GM19099 (cell line): Measurements from ENCODE around the gene MET.

Experiments
- POLR2A ChIP-seq: IDR thresholded peaks from 3 replicates; pipeline ENCODE4 v1.6.1; 2011; ENCODE audit warnings: low read depth; ENCODE audit not compliant: insufficient read length; ENCODE audit errors: extremely low read depth

MET gene

DNA sequence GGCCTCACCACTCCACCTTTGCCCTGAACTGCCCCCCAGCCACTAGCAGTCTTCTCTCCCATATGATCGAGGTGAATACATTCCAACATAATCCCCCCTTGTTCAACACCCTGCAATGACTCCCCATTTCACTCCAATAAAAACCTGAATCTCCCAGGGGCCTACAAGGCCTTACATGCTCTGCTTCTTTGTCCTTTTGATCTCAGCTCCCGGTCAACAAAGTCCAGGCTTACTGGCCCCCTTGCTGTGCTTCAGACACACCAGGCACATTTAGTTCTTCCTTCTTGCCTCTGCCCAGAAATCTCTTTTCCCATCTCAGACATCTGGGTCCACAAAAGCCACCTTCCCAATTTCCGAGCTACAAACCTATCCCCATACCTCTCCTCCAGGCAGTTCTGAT is 14.0 kb downstream of the MET start:
- no peak for TF ChIP-seq POLR2A

DNA sequence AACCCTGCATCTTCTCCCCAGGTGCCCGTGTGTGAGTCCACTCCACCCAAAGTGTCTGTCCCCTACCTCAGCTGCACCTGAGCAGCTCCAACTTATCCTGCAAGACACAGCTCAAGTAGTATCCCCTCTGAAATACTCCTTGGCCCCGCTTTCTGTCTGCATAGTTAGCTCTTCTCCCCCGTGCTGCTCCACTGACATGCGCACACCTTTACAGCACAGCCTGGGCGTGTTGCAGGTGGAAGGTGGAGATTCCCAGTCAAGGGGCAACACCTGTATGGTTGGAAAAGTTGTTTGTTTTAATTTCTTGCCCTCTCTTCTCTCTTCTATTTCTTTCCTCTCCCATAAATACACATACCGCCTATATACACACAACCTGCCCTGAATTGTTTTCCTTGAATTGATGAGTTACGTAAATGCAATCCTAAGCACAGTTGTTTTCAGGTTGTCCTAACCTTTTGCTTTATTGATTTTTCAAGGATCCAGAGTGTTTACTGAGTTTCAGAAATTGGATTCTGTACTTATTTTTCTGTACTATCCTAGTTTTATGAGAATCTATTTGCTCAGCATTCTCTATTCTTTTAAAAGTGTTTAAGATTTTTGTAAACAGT is 14.9 kb downstream of the MET start:
- no peak for TF ChIP-seq POLR2A

DNA sequence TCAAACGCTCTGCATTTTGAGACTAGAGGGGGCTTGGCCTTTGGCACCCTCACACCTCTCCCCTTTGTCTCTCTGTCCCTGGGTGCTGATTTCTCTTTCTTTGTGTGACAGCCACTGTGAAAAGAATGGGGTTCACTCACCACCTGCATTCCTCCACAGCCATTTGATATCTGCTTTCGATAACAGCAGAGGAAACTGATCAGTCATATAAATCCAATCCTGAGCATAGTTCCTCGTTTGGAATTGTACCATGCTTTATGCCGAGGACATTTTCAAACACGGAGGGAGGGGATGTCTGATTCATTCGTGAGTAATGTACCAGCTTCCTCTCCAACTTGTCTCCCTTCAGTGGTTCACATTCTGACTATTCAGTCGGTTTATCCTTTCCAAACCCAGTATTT is 15.8 kb downstream of the MET start:
- no peak for TF ChIP-seq POLR2A

DNA sequence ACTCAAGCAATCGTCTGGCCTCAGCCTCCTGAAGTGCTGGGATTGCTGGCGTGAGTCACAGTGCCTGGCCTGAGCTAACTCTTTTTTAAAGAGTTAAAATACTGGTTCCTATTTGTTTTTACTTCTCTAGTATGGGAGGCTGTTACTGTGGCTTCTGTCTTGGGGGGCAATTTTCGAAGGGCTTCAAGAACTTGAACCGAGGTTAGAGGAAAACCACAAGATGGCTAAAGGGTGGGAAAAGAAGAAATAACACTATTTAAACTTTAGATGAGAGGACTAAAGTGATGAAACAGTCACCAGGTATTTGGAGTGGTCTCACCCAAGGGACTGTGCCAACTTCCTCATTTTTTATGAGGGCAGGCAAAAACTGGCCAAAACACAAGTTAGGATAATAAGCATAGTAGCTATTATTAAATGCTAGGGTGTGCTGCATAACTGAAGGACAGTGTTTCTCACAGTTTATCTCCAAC is 17.8 kb downstream of the MET start:
- no peak for TF ChIP-seq POLR2A

- TF ChIP-seq POLR2A, result no peak
Observed at GRCh38 chr7:116691664-116692063, 19.7 kb downstream of the MET start.

- no peak for TF ChIP-seq POLR2A
Observed at GRCh38 chr7:116692401-116693308, 20.7 kb downstream of the MET start.

GRCh38 chr7:116696707-116697106 is 24.7 kb downstream of the MET start:
- TF ChIP-seq POLR2A, result no peak

DNA sequence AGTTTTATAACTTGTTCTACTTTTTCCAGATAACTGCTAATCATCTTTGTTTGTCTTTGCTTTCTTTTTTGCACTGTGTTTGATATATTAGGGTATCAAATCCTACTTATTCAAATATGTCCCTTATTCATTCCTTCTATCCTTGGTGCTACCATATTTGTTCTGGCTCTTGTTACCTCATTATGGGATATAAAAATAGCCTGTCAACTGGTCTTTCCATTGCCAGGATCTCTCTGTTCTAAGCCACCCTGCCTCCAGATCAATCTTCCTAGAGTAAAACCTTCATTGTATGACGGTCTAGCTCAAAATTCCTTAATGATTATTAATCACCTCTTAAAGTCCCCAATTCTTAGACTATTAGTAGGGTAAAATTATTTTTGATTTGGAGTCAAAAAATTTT is 25.2 kb downstream of the MET start:
- no peak for TF ChIP-seq POLR2A

- TF ChIP-seq POLR2A, result no peak
Observed at GRCh38 chr7:116697761-116698160, 25.8 kb downstream of the MET start.

DNA sequence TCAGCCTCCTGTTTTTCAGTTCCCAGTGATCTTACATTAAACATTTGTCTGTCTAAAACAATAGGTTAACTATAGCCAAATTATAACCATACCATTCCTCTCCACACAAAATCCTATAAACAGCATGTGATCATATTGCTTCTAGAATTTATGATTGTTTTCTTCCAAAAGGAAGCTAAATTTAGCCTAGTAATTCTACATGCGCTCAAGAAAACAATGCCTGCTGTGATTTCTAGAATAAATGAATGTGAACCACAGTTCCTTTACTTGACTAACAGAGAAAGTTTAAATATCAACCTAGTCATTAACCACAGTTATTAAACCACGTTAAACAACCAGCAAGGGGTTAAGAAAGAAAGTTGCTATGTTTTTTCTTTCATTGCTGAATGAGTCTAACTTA is 26.4 kb downstream of the MET start:
- no peak for TF ChIP-seq POLR2A

DNA sequence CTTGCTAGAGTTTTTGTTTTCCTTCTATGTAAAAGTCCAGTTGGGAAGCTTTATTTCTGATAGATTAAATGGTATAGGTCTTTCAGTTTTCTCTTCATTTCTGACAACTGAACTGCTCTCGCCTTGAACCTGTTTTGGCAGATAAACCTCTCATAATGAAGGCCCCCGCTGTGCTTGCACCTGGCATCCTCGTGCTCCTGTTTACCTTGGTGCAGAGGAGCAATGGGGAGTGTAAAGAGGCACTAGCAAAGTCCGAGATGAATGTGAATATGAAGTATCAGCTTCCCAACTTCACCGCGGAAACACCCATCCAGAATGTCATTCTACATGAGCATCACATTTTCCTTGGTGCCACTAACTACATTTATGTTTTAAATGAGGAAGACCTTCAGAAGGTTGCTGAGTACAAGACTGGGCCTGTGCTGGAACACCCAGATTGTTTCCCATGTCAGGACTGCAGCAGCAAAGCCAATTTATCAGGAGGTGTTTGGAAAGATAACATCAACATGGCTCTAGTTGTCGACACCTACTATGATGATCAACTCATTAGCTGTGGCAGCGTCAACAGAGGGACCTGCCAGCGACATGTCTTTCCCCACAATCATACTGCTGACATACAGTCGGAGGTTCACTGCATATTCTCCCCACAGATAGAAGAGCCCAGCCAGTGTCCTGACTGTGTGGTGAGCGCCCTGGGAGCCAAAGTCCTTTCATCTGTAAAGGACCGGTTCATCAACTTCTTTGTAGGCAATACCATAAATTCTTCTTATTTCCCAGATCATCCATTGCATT is 27.1 kb downstream of the MET start:
- no peak for TF ChIP-seq POLR2A

DNA sequence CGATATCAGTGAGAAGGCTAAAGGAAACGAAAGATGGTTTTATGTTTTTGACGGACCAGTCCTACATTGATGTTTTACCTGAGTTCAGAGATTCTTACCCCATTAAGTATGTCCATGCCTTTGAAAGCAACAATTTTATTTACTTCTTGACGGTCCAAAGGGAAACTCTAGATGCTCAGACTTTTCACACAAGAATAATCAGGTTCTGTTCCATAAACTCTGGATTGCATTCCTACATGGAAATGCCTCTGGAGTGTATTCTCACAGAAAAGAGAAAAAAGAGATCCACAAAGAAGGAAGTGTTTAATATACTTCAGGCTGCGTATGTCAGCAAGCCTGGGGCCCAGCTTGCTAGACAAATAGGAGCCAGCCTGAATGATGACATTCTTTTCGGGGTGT is 27.7 kb downstream of the MET start:
- TF ChIP-seq POLR2A, result no peak

DNA sequence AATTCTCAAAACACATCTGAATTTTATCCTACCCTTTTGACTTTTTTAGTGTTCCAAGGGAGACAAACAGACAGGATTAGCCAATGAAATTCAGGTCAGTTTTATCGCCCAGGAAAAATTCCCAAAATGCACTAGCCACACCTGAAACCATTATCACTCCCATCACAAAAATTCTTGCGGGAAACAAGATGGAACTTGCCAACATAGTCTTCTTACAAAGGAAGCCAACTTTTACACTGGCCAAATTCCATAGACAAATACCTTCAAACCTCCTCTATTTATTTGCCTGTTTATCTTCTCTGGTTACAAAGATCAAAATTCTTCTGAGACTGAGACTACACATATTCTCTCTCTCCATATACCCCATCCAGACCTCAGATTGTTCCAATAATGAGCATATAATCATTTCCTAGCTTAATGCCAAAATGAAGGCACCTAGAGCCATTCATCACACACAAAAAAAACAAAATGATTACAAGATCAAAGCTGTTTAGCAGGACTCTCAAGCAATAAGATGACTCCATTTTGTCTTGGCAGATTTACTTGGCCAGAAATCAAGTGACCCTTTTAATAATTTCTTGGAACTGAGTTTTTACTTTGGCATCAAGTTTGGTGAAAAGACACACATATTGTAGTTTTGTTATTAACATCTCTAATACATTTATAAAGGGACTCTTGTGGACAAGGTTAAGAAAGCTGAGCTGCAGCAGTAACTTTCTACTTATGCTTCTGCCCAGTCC is 30.2 kb downstream of the MET start:
- TF ChIP-seq POLR2A, result no peak

DNA sequence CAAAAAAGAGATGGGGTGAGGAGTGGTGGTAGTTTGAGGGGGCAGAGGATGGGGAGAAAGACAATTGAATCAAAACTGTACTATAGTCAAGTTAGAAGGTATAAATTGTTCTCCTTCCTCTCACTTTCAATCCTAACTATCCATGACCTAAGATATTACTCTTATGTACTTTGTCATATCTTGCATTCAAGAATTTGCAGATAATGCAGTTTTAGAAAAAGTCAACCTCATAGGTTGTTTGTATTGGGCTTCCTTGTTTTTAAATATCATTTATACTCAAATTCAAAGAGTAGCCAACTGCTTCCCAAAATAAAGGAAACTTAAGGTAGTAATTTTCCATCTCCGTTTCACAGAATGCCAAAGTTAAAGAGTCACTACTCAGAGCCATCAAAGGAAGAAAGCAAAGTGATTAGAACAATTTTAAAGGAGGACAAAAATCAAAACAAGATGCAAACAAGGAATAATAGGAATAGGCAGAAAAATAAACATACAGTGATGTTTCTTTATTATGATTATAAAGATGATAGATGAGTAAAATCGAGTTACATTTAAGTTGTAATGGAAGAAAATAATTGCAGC is 32.7 kb downstream of the MET start:
- TF ChIP-seq POLR2A, result no peak
